Endothelial cell (in vitro differentiated cells): ENCODE results near the gene ZFP57. TPM values are rescaled to one million over a fixed set of nuclear protein-coding genes. Genes with fewer than 3 reads are reported as not detected.

Experiments
- DNase-seq: peaks from one replicate; pipeline ENCODE4 v3.0.0; 2021; ENCODE audit warnings: low spot score
- H3K27ac Mint-ChIP-seq: one replicate; pipeline ENCODE4 v1.8.0; 2021; ENCODE audit warnings: mixed read lengths, inconsistent platforms; ENCODE audit not compliant: unreplicated experiment
- H3K27me3 Mint-ChIP-seq: one replicate; pipeline ENCODE4 v1.8.0; 2021; ENCODE audit warnings: mild to moderate bottlenecking, moderate library complexity, mixed read lengths, inconsistent platforms; ENCODE audit not compliant: unreplicated experiment
- H3K36me3 Mint-ChIP-seq: one replicate; pipeline ENCODE4 v1.8.0; 2021; ENCODE audit warnings: mild to moderate bottlenecking, low read depth, mixed read lengths, inconsistent platforms; ENCODE audit not compliant: unreplicated experiment
- H3K4me1 Mint-ChIP-seq: one replicate; pipeline ENCODE4 v1.8.0; 2021; ENCODE audit warnings: mild to moderate bottlenecking, mixed read lengths, inconsistent platforms; ENCODE audit not compliant: unreplicated experiment
- H3K4me3 Mint-ChIP-seq: one replicate; pipeline ENCODE4 v1.8.0; 2021; ENCODE audit warnings: mild to moderate bottlenecking, mixed read lengths, inconsistent platforms; ENCODE audit not compliant: unreplicated experiment
- H3K9me3 Mint-ChIP-seq: one replicate; pipeline ENCODE4 v1.8.0; 2021; ENCODE audit warnings: mixed read lengths, inconsistent platforms; ENCODE audit not compliant: unreplicated experiment
- CTCF ChIP-seq: fragments of 200-600 bp; sonication (generic); IDR thresholded peaks from one replicate; pipeline ENCODE4 v1.5.0; 2021; ENCODE audit warnings: antibody characterized with exemption; ENCODE audit not compliant: unreplicated experiment
- total RNA-seq: library from RNA; stranded (reverse); fragmentation: NEBNext Ultra II Directional; extraction: Animal tissue kit (Norgen Biotek cat#: 25700); gene quantifications from one replicate; pipeline ENCODE4 v1.2.1, GENCODE V29; 2021; ENCODE audit not compliant: unreplicated experiment

The ZFP57 gene
- total RNA-seq, 1 donor from 2014 or later = 1.0 TPM

- H3K27ac Mint-ChIP-seq = peak overlapping the region; percentile 70
- no peak for TF ChIP-seq CTCF
- DNase-seq = peak; percentile 22
Observed at GRCh38 chr6:29626948-29627754, 53.8 kb downstream of the ZFP57 start.

GRCh38 chr6:29625337-29625930 lies 55.5 kb downstream of the ZFP57 start:
- H3K27me3 Mint-ChIP-seq = peaks cover 15% of the 10 kb centered on the region
- peaks cover 54% of the 10 kb centered on the region for H3K36me3 Mint-ChIP-seq
- H3K4me1 Mint-ChIP-seq = peaks cover 78% of the 10 kb centered on the region
- TF ChIP-seq CTCF = no peak
- peak overlapping the region; percentile 91 for H3K4me3 Mint-ChIP-seq
- peak overlapping the region; percentile 67 for H3K27ac Mint-ChIP-seq
- no peak for DNase-seq
- no peaks in the 10 kb centered on the region for H3K9me3 Mint-ChIP-seq

More at GRCh38 chr6:29626948-29627754, 53.8 kb downstream of the ZFP57 start:
- Mint-ChIP-seq H3K9me3 (no peaks in the 10 kb centered on the region), H3K27me3 (peaks cover 19% of the 10 kb centered on the region), H3K4me3 (peak overlapping the region; percentile 91), H3K4me1 (peaks cover 85% of the 10 kb centered on the region), H3K36me3 (peaks cover 47% of the 10 kb centered on the region)

GRCh38 chr6:29624520-29624961 lies 56.4 kb downstream of the ZFP57 start:
- peaks cover 57% of the 10 kb centered on the region for H3K36me3 Mint-ChIP-seq

More at GRCh38 chr6:29624520-29624961, 56.4 kb downstream of the ZFP57 start:
- Mint-ChIP-seq H3K27me3 (peaks cover 14% of the 10 kb centered on the region), H3K4me3 (peak overlapping the region; percentile 53), H3K9me3 (no peaks in the 10 kb centered on the region), H3K4me1 (peaks cover 73% of the 10 kb centered on the region), H3K27ac (peak overlapping the region; percentile 9)
- no peak for DNase-seq
- TF ChIP-seq CTCF = no peak

Other genes with a start within 250 kb of the ZFP57 start
- gene OR10C1, start 241.8 kb downstream of the ZFP57 start, total RNA-seq = not detected
- gene OR11A1, start 224.1 kb downstream of the ZFP57 start, total RNA-seq = not detected
- not detected for gene OR2H1, start 224.0 kb downstream of the ZFP57 start, total RNA-seq
- gene MAS1L, start 193.2 kb downstream of the ZFP57 start, total RNA-seq = not detected
- gene UBD, start 121.4 kb downstream of the ZFP57 start, total RNA-seq = not detected
- not detected for gene OR2H2, start 96.0 kb downstream of the ZFP57 start, total RNA-seq
- gene GABBR1, start 48.0 kb downstream of the ZFP57 start, total RNA-seq = 164 TPM
- not detected for gene MOG, start 24.1 kb downstream of the ZFP57 start, total RNA-seq
- 5.1 TPM for gene HLA-F, start 42.3 kb upstream of the ZFP57 start, total RNA-seq
- 0.41 TPM for gene HLA-G, start 146.7 kb upstream of the ZFP57 start, total RNA-seq